GM23338 (cell line): ENCODE data around the gene MAPK6. TPM values are rescaled to one million over a fixed set of nuclear protein-coding genes. Genes with fewer than 3 reads are reported as not detected.
"Not testable (repeated sequence)": the region's sequence is repeated elsewhere in the genome, so short reads cannot be mapped to it uniquely, and the experiment has no call there.

Experiments
- ATAC-seq: fragments of 200-7000 bp; cut with Tn5 transposase; 3 replicates; pipeline ENCODE4 v1.9.1; 2020
- DNase-seq: peaks from one replicate; pipeline ENCODE4 v3.0.0-alpha.2; 2015; ENCODE audit warnings: low spot score
- H2AFZ ChIP-seq: fragments of 200-600 bp; sonication (generic); 2 replicates; pipeline ENCODE4 v1.8.0; 2016; ENCODE audit warnings: antibody characterized with exemption, mild to moderate bottlenecking, moderate library complexity
- H3F3A ChIP-seq: fragments of 200-600 bp; sonication (generic); replicated peaks from 2 replicates; pipeline ENCODE4 v1.8.0; 2017; ENCODE audit warnings: antibody characterized with exemption, mixed run types, low read depth
- H3K27ac ChIP-seq: fragments of 200-600 bp; sonication (generic); 2 replicates; pipeline ENCODE4 v1.6.1; 2016; ENCODE audit warnings: low read depth
- H3K27me3 ChIP-seq: fragments of 200-600 bp; sonication (generic); 2 replicates; pipeline ENCODE4 v1.8.0; 2016; ENCODE audit warnings: mild to moderate bottlenecking, mixed run types, moderate library complexity; ENCODE audit not compliant: insufficient read depth
- H3K36me3 ChIP-seq: fragments of 200-600 bp; sonication (generic); 2 replicates; pipeline ENCODE4 v1.8.0; 2016; ENCODE audit warnings: mild to moderate bottlenecking; ENCODE audit not compliant: insufficient read depth
- H3K4me1 ChIP-seq: fragments of 200-600 bp; sonication (generic); 2 replicates; pipeline ENCODE4 v1.8.0; 2016; ENCODE audit warnings: mild to moderate bottlenecking, moderate library complexity; ENCODE audit not compliant: insufficient read depth
- H3K4me2 ChIP-seq: fragments of 200-600 bp; sonication (generic); 2 replicates; pipeline ENCODE4 v1.7.1; 2017; ENCODE audit warnings: mixed run types
- H3K4me3 ChIP-seq: fragments of 200-600 bp; sonication (generic); 2 replicates; pipeline ENCODE4 v1.6.1; 2016; ENCODE audit warnings: mixed run types
- H3K79me2 ChIP-seq: fragments of 200-600 bp; sonication (generic); replicated peaks from 2 replicates; pipeline ENCODE4 v1.8.0; 2017; ENCODE audit warnings: mild to moderate bottlenecking; ENCODE audit not compliant: insufficient read depth
- H3K9me2 ChIP-seq: fragments of 200-600 bp; sonication (generic); 2 replicates; pipeline ENCODE4 v1.8.0; 2017; ENCODE audit not compliant: insufficient read depth
- H4K20me1 ChIP-seq: fragments of 200-600 bp; sonication (generic); replicated peaks from 2 replicates; pipeline ENCODE4 v1.8.0; 2017; ENCODE audit warnings: mild to moderate bottlenecking; ENCODE audit not compliant: insufficient read depth
- H3K27ac Mint-ChIP-seq: 2 replicates; pipeline ENCODE4 v1.8.0; 2020; ENCODE audit warnings: inconsistent platforms, mild to moderate bottlenecking, moderate library complexity, mixed read lengths
- H3K27me3 Mint-ChIP-seq: 3 replicates; pipeline ENCODE4 v1.8.0; 2022; ENCODE audit warnings: low read depth, mild to moderate bottlenecking, moderate library complexity, mixed read lengths, inconsistent platforms; ENCODE audit not compliant: insufficient read depth, poor library complexity
- H3K36me3 Mint-ChIP-seq: 3 replicates; pipeline ENCODE4 v1.8.0; 2021; ENCODE audit warnings: low read depth, mild to moderate bottlenecking, inconsistent platforms, moderate library complexity, mixed read lengths
- H3K4me1 Mint-ChIP-seq: 3 replicates; pipeline ENCODE4 v1.8.0; 2020; ENCODE audit warnings: mild to moderate bottlenecking, inconsistent platforms, mixed read lengths
- H3K4me3 Mint-ChIP-seq: 3 replicates; pipeline ENCODE4 v1.8.0; 2021; ENCODE audit warnings: moderate library complexity, mild to moderate bottlenecking, inconsistent platforms, mixed read lengths
- H3K9me3 Mint-ChIP-seq: 3 replicates; pipeline ENCODE4 v1.8.0; 2020; ENCODE audit warnings: moderate library complexity, mild to moderate bottlenecking, inconsistent platforms, mixed read lengths
- ETS1 ChIP-seq: IDR thresholded peaks from 2 replicates; pipeline ENCODE4 v1.6.1; 2016; ENCODE audit warnings: antibody characterized with exemption
- STAT1 ChIP-seq: IDR thresholded peaks from one replicate; pipeline ENCODE4 v1.6.1; 2016; ENCODE audit warnings: antibody characterized with exemption; ENCODE audit not compliant: unreplicated experiment
- ZNF114 ChIP-seq: fragments of 250-450 bp; sonication (Bioruptor Pico); IDR thresholded peaks from 2 replicates; pipeline ENCODE4 v1.5.0; 2020; ENCODE audit warnings: mild to moderate bottlenecking, moderate library complexity
- polyA plus RNA-seq: library from polyadenylated mRNA; unstranded; fragments of >200 nt; fragmentation: Nextera tagmentation; extraction: Ambion mirVana; gene quantifications from 2 replicates; pipeline ENCODE4 v1.2.1, GENCODE V29; 2016
- total RNA-seq: library from RNA; depleted of rRNA; stranded (reverse); fragments of >200 nt; shearing (Covaris generic); gene quantifications from 2 replicates; pipeline ENCODE4 v1.2.3, GENCODE V29; 2014
- TF ChIP-seq, protein P1 (sequence below): fragments of 250-450 bp; sonication (Bioruptor Pico); IDR thresholded peaks from 2 replicates; pipeline ENCODE4 v1.5.0; 2020; ENCODE audit warnings: mild to moderate bottlenecking, moderate library complexity
- TF ChIP-seq, protein P2 (sequence below): IDR thresholded peaks from one replicate; pipeline ENCODE4 v1.6.1; 2018; ENCODE audit warnings: antibody characterized with exemption; ENCODE audit not compliant: unreplicated experiment

The MAPK6 gene
- total and polyA plus RNA-seq, 2 experiments from 2014 or later, result 40.9 to 92.3 TPM

- no peak overlapping the region for H3K4me2 ChIP-seq
- H3K4me3 ChIP-seq, result no peak overlapping the region
- ATAC-seq, result no peak
- H3K36me3 ChIP-seq, result peaks cover 43% of the 10 kb centered on the region
- peaks cover 11% of the 10 kb centered on the region for H4K20me1 ChIP-seq
- H3K9me3 Mint-ChIP-seq, result no peaks in the 10 kb centered on the region
- no peaks in the 10 kb centered on the region for H3K9me2 ChIP-seq
- H3K27me3 Mint-ChIP-seq, result peaks cover 3% of the 10 kb centered on the region
- H3F3A ChIP-seq, result peaks cover 4% of the 10 kb centered on the region; the same call in 1 of the 2 replicates
- no peak overlapping the region for H2AFZ ChIP-seq
- peaks cover 59% of the 10 kb centered on the region for H3K36me3 Mint-ChIP-seq
- no peak overlapping the region for H3K4me3 Mint-ChIP-seq
- TF ChIP-seq, protein P1, sequence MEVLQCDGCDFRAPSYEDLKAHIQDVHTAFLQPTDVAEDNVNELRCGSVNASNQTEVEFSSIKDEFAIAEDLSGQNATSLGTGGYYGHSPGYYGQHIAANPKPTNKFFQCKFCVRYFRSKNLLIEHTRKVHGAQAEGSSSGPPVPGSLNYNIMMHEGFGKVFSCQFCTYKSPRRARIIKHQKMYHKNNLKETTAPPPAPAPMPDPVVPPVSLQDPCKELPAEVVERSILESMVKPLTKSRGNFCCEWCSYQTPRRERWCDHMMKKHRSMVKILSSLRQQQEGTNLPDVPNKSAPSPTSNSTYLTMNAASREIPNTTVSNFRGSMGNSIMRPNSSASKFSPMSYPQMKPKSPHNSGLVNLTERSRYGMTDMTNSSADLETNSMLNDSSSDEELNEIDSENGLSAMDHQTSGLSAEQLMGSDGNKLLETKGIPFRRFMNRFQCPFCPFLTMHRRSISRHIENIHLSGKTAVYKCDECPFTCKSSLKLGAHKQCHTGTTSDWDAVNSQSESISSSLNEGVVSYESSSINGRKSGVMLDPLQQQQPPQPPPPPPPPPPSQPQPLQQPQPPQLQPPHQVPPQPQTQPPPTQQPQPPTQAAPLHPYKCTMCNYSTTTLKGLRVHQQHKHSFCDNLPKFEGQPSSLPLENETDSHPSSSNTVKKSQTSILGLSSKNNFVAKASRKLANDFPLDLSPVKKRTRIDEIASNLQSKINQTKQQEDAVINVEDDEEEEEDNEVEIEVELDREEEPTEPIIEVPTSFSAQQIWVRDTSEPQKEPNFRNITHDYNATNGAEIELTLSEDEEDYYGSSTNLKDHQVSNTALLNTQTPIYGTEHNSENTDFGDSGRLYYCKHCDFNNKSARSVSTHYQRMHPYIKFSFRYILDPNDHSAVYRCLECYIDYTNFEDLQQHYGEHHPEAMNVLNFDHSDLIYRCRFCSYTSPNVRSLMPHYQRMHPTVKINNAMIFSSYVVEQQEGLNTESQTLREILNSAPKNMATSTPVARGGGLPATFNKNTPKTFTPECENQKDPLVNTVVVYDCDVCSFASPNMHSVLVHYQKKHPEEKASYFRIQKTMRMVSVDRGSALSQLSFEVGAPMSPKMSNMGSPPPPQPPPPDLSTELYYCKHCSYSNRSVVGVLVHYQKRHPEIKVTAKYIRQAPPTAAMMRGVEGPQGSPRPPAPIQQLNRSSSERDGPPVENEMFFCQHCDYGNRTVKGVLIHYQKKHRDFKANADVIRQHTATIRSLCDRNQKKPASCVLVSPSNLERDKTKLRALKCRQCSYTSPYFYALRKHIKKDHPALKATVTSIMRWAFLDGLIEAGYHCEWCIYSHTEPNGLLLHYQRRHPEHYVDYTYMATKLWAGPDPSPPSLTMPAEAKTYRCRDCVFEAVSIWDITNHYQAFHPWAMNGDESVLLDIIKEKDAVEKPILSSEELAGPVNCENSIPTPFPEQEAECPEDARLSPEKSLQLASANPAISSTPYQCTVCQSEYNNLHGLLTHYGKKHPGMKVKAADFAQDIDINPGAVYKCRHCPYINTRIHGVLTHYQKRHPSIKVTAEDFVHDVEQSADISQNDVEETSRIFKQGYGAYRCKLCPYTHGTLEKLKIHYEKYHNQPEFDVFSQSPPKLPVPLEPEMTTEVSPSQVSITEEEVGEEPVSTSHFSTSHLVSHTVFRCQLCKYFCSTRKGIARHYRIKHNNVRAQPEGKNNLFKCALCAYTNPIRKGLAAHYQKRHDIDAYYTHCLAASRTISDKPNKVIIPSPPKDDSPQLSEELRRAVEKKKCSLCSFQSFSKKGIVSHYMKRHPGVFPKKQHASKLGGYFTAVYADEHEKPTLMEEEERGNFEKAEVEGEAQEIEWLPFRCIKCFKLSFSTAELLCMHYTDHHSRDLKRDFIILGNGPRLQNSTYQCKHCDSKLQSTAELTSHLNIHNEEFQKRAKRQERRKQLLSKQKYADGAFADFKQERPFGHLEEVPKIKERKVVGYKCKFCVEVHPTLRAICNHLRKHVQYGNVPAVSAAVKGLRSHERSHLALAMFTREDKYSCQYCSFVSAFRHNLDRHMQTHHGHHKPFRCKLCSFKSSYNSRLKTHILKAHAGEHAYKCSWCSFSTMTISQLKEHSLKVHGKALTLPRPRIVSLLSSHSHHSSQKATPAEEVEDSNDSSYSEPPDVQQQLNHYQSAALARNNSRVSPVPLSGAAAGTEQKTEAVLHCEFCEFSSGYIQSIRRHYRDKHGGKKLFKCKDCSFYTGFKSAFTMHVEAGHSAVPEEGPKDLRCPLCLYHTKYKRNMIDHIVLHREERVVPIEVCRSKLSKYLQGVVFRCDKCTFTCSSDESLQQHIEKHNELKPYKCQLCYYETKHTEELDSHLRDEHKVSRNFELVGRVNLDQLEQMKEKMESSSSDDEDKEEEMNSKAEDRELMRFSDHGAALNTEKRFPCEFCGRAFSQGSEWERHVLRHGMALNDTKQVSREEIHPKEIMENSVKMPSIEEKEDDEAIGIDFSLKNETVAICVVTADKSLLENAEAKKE (CRISPR knock-in tag), result no peak
- TF ChIP-seq ETS1, result no peak
- TF ChIP-seq, protein P2, sequence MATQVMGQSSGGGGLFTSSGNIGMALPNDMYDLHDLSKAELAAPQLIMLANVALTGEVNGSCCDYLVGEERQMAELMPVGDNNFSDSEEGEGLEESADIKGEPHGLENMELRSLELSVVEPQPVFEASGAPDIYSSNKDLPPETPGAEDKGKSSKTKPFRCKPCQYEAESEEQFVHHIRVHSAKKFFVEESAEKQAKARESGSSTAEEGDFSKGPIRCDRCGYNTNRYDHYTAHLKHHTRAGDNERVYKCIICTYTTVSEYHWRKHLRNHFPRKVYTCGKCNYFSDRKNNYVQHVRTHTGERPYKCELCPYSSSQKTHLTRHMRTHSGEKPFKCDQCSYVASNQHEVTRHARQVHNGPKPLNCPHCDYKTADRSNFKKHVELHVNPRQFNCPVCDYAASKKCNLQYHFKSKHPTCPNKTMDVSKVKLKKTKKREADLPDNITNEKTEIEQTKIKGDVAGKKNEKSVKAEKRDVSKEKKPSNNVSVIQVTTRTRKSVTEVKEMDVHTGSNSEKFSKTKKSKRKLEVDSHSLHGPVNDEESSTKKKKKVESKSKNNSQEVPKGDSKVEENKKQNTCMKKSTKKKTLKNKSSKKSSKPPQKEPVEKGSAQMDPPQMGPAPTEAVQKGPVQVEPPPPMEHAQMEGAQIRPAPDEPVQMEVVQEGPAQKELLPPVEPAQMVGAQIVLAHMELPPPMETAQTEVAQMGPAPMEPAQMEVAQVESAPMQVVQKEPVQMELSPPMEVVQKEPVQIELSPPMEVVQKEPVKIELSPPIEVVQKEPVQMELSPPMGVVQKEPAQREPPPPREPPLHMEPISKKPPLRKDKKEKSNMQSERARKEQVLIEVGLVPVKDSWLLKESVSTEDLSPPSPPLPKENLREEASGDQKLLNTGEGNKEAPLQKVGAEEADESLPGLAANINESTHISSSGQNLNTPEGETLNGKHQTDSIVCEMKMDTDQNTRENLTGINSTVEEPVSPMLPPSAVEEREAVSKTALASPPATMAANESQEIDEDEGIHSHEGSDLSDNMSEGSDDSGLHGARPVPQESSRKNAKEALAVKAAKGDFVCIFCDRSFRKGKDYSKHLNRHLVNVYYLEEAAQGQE, result no peak
- TF ChIP-seq STAT1, result no peak
- TF ChIP-seq ZNF114 (CRISPR knock-in tag), result no peak
- no peak overlapping the region for H3K27ac ChIP-seq
- peaks cover 26% of the 10 kb centered on the region for H3K79me2 ChIP-seq
- H3K27ac Mint-ChIP-seq, result no peak overlapping the region
- no peak for DNase-seq
- no peaks in the 10 kb centered on the region for H3K4me1 Mint-ChIP-seq
- H3K4me1 ChIP-seq, result no peaks in the 10 kb centered on the region
- no peaks in the 10 kb centered on the region for H3K27me3 ChIP-seq
Observed at GRCh38 chr15:52054381-52054780, 35.4 kb downstream of the MAPK6 start.

GRCh38 chr15:52054858-52055257 is 35.8 kb downstream of the MAPK6 start:
- ATAC-seq, H3K9me3 Mint-ChIP-seq, DNase-seq, H3K9me2 ChIP-seq, H3F3A ChIP-seq, H3K4me3 ChIP-seq, H3K4me3 Mint-ChIP-seq, H3K27ac ChIP-seq, H2AFZ ChIP-seq, H3K27ac Mint-ChIP-seq, H3K27me3 ChIP-seq, H3K4me2 ChIP-seq, H3K4me1 ChIP-seq, H3K27me3 Mint-ChIP-seq, H3K4me1 Mint-ChIP-seq: not testable (repeated sequence)
- Histone ChIP-seq H3K36me3 (peaks cover 42% of the 10 kb centered on the region), H3K79me2 (peaks cover 23% of the 10 kb centered on the region), H4K20me1 (peaks cover 11% of the 10 kb centered on the region)
- peaks cover 59% of the 10 kb centered on the region for H3K36me3 Mint-ChIP-seq
